Neural crest cell (in vitro differentiated cells): Measurements from ENCODE around the gene MALT1. TPM values are rescaled to one million over a fixed set of nuclear protein-coding genes. Genes with fewer than 3 reads are reported as not detected.
"Not testable (repeated sequence)": the region's sequence is repeated elsewhere in the genome, so short reads cannot be mapped to it uniquely, and the experiment has no call there.

Experiments used
- DNase-seq: peaks from one replicate; pipeline ENCODE4 v3.0.0; 2021; ENCODE audit warnings: low read depth, mixed read lengths, low spot score
- H3K27ac Mint-ChIP-seq: one replicate; pipeline ENCODE4 v1.8.0; 2021; ENCODE audit warnings: mild to moderate bottlenecking, mixed read lengths; ENCODE audit not compliant: unreplicated experiment
- H3K27me3 Mint-ChIP-seq: 2 replicates; pipeline ENCODE4 v1.8.0; 2021; ENCODE audit warnings: low read depth, mild to moderate bottlenecking, mixed read lengths
- H3K36me3 Mint-ChIP-seq: 2 replicates; pipeline ENCODE4 v1.8.0; 2021; ENCODE audit warnings: low read depth, mild to moderate bottlenecking, mixed read lengths
- H3K4me1 Mint-ChIP-seq: 2 replicates; pipeline ENCODE4 v1.8.0; 2021; ENCODE audit warnings: mixed read lengths
- H3K4me3 Mint-ChIP-seq: one replicate; pipeline ENCODE4 v1.8.0; 2021; ENCODE audit warnings: mild to moderate bottlenecking, mixed read lengths
- H3K9me3 Mint-ChIP-seq: 2 replicates; pipeline ENCODE4 v1.8.0; 2021; ENCODE audit warnings: mixed read lengths
- CTCF ChIP-seq: fragments of 200-600 bp; sonication (generic); conservative IDR thresholded peaks from 2 replicates; pipeline ENCODE4 v1.5.0; 2021; ENCODE audit warnings: antibody characterized with exemption, mild to moderate bottlenecking
- total RNA-seq: library from RNA; stranded (reverse); gene quantifications from 2 replicates; pipeline ENCODE4 v1.2.1, GENCODE V29; 2021

Gene MALT1
- total RNA-seq, 1 donor from 2014 or later: 17.6 TPM

GRCh38 chr18:58646334-58646862, 24.9 kb upstream of the MALT1 start:
- H3K4me1 Mint-ChIP-seq: no peaks in the 10 kb centered on the region
- H3K36me3 Mint-ChIP-seq: no peaks in the 10 kb centered on the region
- no peaks in the 10 kb centered on the region for H3K27me3 Mint-ChIP-seq

GRCh38 chr18:58649966-58650816, 21.1 kb upstream of the MALT1 start:
- no peak overlapping the region for H3K27ac Mint-ChIP-seq
- no peaks in the 10 kb centered on the region for H3K27me3 Mint-ChIP-seq
- TF ChIP-seq CTCF: no peak
- H3K4me3 Mint-ChIP-seq: no peak overlapping the region
- H3K36me3 Mint-ChIP-seq: peaks cover 4% of the 10 kb centered on the region
- H3K9me3 Mint-ChIP-seq: peaks cover 7% of the 10 kb centered on the region
- no peaks in the 10 kb centered on the region for H3K4me1 Mint-ChIP-seq
- no peak for DNase-seq

More at GRCh38 chr18:58646334-58646862, 24.9 kb upstream of the MALT1 start:
- Mint-ChIP-seq H3K27ac (no peak overlapping the region), H3K9me3 (peaks cover 3% of the 10 kb centered on the region), H3K4me3 (no peak overlapping the region)
- DNase-seq: no peak
- no peak for TF ChIP-seq CTCF

GRCh38 chr18:58650830-58651229, 20.4 kb upstream of the MALT1 start:
- H3K27ac Mint-ChIP-seq, H3K36me3 Mint-ChIP-seq, DNase-seq, H3K4me1 Mint-ChIP-seq, H3K9me3 Mint-ChIP-seq, H3K4me3 Mint-ChIP-seq, H3K27me3 Mint-ChIP-seq: not testable (repeated sequence)

GRCh38 chr18:58653144-58653722, 18.0 kb upstream of the MALT1 start:
- H3K27me3 Mint-ChIP-seq, DNase-seq, H3K9me3 Mint-ChIP-seq, H3K4me1 Mint-ChIP-seq, H3K27ac Mint-ChIP-seq, H3K36me3 Mint-ChIP-seq, H3K4me3 Mint-ChIP-seq: not testable (repeated sequence)

GRCh38 chr18:58653814-58654509, 17.3 kb upstream of the MALT1 start:
- no peak overlapping the region for H3K4me3 Mint-ChIP-seq
- H3K36me3 Mint-ChIP-seq: peaks cover 4% of the 10 kb centered on the region
- no peak for DNase-seq

More at GRCh38 chr18:58653814-58654509, 17.3 kb upstream of the MALT1 start:
- TF ChIP-seq CTCF: no peak
- H3K27ac Mint-ChIP-seq: no peak overlapping the region
- H3K4me1 Mint-ChIP-seq: no peaks in the 10 kb centered on the region
- peaks cover 7% of the 10 kb centered on the region for H3K9me3 Mint-ChIP-seq
- H3K27me3 Mint-ChIP-seq: no peaks in the 10 kb centered on the region
